ENCODE results near the gene GBP3.
"Not testable (repeated sequence)": the region's sequence is repeated elsewhere in the genome, so short reads cannot be mapped to it uniquely, and the experiment has no call there.

Gene GBP3

GRCh38 chr1:89035080-89035479 is 12.4 kb upstream of the GBP3 start:
- no peaks in the 10 kb centered on the region for H3K79me2 ChIP-seq (ENCODE audit: insufficient read depth, low read length)
- no peak overlapping the region for H3K9ac ChIP-seq (ENCODE audit: low read depth, low read length, poor library complexity, severe bottlenecking)
- H3K4me3 ChIP-seq (ENCODE audit: low read length, poor library complexity, severe bottlenecking) = no peak overlapping the region
- no peaks in the 10 kb centered on the region for H3K9me3 ChIP-seq (ENCODE audit: insufficient read depth, low read depth, low read length)
- H3K27me3 ChIP-seq (ENCODE audit: insufficient read depth, low read length, poor library complexity, severe bottlenecking) = no peaks in the 10 kb centered on the region
- H2AFZ ChIP-seq (ENCODE audit: low read length) = no peak overlapping the region
- H3K36me3 ChIP-seq (ENCODE audit: insufficient read depth, low read length) = no peaks in the 10 kb centered on the region
- H3F3A ChIP-seq (ENCODE audit: low read depth) = no peaks in the 10 kb centered on the region
- H4K20me1 ChIP-seq (ENCODE audit: insufficient read depth, low read length, poor library complexity, severe bottlenecking) = no peaks in the 10 kb centered on the region
- TF ChIP-seq, protein P1, sequence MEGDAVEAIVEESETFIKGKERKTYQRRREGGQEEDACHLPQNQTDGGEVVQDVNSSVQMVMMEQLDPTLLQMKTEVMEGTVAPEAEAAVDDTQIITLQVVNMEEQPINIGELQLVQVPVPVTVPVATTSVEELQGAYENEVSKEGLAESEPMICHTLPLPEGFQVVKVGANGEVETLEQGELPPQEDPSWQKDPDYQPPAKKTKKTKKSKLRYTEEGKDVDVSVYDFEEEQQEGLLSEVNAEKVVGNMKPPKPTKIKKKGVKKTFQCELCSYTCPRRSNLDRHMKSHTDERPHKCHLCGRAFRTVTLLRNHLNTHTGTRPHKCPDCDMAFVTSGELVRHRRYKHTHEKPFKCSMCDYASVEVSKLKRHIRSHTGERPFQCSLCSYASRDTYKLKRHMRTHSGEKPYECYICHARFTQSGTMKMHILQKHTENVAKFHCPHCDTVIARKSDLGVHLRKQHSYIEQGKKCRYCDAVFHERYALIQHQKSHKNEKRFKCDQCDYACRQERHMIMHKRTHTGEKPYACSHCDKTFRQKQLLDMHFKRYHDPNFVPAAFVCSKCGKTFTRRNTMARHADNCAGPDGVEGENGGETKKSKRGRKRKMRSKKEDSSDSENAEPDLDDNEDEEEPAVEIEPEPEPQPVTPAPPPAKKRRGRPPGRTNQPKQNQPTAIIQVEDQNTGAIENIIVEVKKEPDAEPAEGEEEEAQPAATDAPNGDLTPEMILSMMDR (conservative IDR thresholded peaks at IDR 0.05; ENCODE audit: low read length) = no peak
- TF ChIP-seq EZH2phosphoT487 (IDR thresholded peaks at IDR 0.05; ENCODE audit: borderline replicate concordance) = no peak
- no peaks in the 10 kb centered on the region for H3K9me2 ChIP-seq (replicated peaks; ENCODE audit: low read depth, low read length)
- no peak overlapping the region for H3K4me2 ChIP-seq (ENCODE audit: low read depth, low read length, poor library complexity, severe bottlenecking)
- no peaks in the 10 kb centered on the region for H3K4me1 ChIP-seq (ENCODE audit: insufficient read depth, low read length, poor library complexity, severe bottlenecking)

GRCh38 chr1:89034004-89034403 is 11.3 kb upstream of the GBP3 start:
- H3F3A ChIP-seq (ENCODE audit: low read depth); H3K9me2 ChIP-seq (replicated peaks; ENCODE audit: low read depth, low read length); H3K4me1 ChIP-seq (ENCODE audit: insufficient read depth, low read length, poor library complexity, severe bottlenecking); H3K4me3 ChIP-seq (ENCODE audit: low read length, poor library complexity, severe bottlenecking); H4K20me1 ChIP-seq (ENCODE audit: insufficient read depth, low read length, poor library complexity, severe bottlenecking); H3K27me3 ChIP-seq (ENCODE audit: insufficient read depth, low read length, poor library complexity, severe bottlenecking); H3K9ac ChIP-seq (ENCODE audit: low read depth, low read length, poor library complexity, severe bottlenecking); H2AFZ ChIP-seq (ENCODE audit: low read length); H3K36me3 ChIP-seq (ENCODE audit: insufficient read depth, low read length); H3K9me3 ChIP-seq (ENCODE audit: insufficient read depth, low read depth, low read length); H3K79me2 ChIP-seq (ENCODE audit: insufficient read depth, low read length); H3K4me2 ChIP-seq (ENCODE audit: low read depth, low read length, poor library complexity, severe bottlenecking): not testable (repeated sequence)

- H3K9ac ChIP-seq (ENCODE audit: low read depth, low read length, poor library complexity, severe bottlenecking); H3K9me3 ChIP-seq (ENCODE audit: insufficient read depth, low read depth, low read length); H2AFZ ChIP-seq (ENCODE audit: low read length); H3F3A ChIP-seq (ENCODE audit: low read depth); H3K4me3 ChIP-seq (ENCODE audit: low read length, poor library complexity, severe bottlenecking); H4K20me1 ChIP-seq (ENCODE audit: insufficient read depth, low read length, poor library complexity, severe bottlenecking); H3K4me1 ChIP-seq (ENCODE audit: insufficient read depth, low read length, poor library complexity, severe bottlenecking); H3K27me3 ChIP-seq (ENCODE audit: insufficient read depth, low read length, poor library complexity, severe bottlenecking); H3K9me2 ChIP-seq (replicated peaks; ENCODE audit: low read depth, low read length); H3K36me3 ChIP-seq (ENCODE audit: insufficient read depth, low read length); H3K4me2 ChIP-seq (ENCODE audit: low read depth, low read length, poor library complexity, severe bottlenecking); H3K79me2 ChIP-seq (ENCODE audit: insufficient read depth, low read length): not testable (repeated sequence)
These were observed 6.4 kb upstream of the GBP3 start for GRCh38 chr1:89029051-89029450.

GRCh38 chr1:89025928-89026327 is 3.3 kb upstream of the GBP3 start:
- Histone ChIP-seq H3K9me3 (ENCODE audit: insufficient read depth, low read depth, low read length) (peaks cover 6% of the 10 kb centered on the region; the same call in 1 of the 2 replicates), H3K4me1 (ENCODE audit: insufficient read depth, low read length, poor library complexity, severe bottlenecking) (peaks cover 27% of the 10 kb centered on the region), H2AFZ (ENCODE audit: low read length) (no peak overlapping the region), H3K36me3 (ENCODE audit: insufficient read depth, low read length) (no peaks in the 10 kb centered on the region), H4K20me1 (ENCODE audit: insufficient read depth, low read length, poor library complexity, severe bottlenecking) (no peaks in the 10 kb centered on the region), H3K79me2 (ENCODE audit: insufficient read depth, low read length) (peaks cover 18% of the 10 kb centered on the region), H3K4me2 (ENCODE audit: low read depth, low read length, poor library complexity, severe bottlenecking) (no peak overlapping the region), H3K4me3 (ENCODE audit: low read length, poor library complexity, severe bottlenecking) (no peak overlapping the region), H3K9me2 (replicated peaks; ENCODE audit: low read depth, low read length) (no peaks in the 10 kb centered on the region), H3K27me3 (ENCODE audit: insufficient read depth, low read length, poor library complexity, severe bottlenecking) (no peaks in the 10 kb centered on the region), H3F3A (ENCODE audit: low read depth) (no peaks in the 10 kb centered on the region), H3K9ac (ENCODE audit: low read depth, low read length, poor library complexity, severe bottlenecking) (no peak overlapping the region)
- TF ChIP-seq, protein P1 (conservative IDR thresholded peaks at IDR 0.05; ENCODE audit: low read length) = no peak
- no peak for TF ChIP-seq EZH2phosphoT487 (IDR thresholded peaks at IDR 0.05; ENCODE audit: borderline replicate concordance)
